ENCODE data around the gene FGA.

DNA sequence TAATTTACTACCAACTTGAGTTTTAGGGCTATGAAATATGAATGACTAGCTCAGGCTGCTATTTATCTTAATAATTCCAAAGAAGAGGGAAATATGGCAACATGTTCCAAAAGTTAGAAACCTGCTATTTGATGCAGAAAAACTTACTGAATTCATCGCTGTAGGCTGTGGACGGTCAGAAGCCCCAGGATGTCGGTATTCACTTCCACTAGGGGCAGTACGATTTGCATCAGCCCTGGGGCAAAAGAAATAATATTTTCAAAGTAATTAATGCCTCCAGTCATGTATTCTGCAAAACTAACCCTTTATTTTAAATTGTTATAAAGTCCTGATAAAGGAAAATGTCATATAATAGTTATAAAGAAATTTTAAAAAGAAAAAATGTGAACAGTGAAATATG lies 44.9 kb downstream of the FGA start:
- TF ChIP-seq ARNTL (CRISPR knock-in tag; IDR thresholded peaks at IDR 0.05; ENCODE audit: borderline replicate concordance, low read depth) (no peak), PPARA (CRISPR knock-in tag; IDR thresholded peaks at IDR 0.05; ENCODE audit: borderline replicate concordance) (no peak), ESRRG (CRISPR knock-in tag; IDR thresholded peaks at IDR 0.05) (no peak), ZC3H10 (CRISPR knock-in tag; IDR thresholded peaks at IDR 0.05) (no peak), CREB5 (CRISPR knock-in tag; IDR thresholded peaks at IDR 0.05; ENCODE audit: low read depth) (no peak), TCF4 (CRISPR knock-in tag; IDR thresholded peaks at IDR 0.05; ENCODE audit: borderline replicate concordance) (no peak), ZNF565 (CRISPR knock-in tag; conservative IDR thresholded peaks at IDR 0.05; ENCODE audit: low read depth) (no peak), SNAI2 (CRISPR knock-in tag; IDR thresholded peaks at IDR 0.05) (no peak), ZFP30 (CRISPR knock-in tag; IDR thresholded peaks at IDR 0.05) (no peak)
- TF ChIP-seq, protein P1, sequence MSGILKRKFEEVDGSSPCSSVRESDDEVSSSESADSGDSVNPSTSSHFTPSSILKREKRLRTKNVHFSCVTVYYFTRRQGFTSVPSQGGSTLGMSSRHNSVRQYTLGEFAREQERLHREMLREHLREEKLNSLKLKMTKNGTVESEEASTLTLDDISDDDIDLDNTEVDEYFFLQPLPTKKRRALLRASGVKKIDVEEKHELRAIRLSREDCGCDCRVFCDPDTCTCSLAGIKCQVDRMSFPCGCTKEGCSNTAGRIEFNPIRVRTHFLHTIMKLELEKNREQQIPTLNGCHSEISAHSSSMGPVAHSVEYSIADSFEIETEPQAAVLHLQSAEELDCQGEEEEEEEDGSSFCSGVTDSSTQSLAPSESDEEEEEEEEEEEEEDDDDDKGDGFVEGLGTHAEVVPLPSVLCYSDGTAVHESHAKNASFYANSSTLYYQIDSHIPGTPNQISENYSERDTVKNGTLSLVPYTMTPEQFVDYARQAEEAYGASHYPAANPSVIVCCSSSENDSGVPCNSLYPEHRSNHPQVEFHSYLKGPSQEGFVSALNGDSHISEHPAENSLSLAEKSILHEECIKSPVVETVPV (CRISPR knock-in tag; IDR thresholded peaks at IDR 0.05) = no peak
- TF ChIP-seq, protein P2, sequence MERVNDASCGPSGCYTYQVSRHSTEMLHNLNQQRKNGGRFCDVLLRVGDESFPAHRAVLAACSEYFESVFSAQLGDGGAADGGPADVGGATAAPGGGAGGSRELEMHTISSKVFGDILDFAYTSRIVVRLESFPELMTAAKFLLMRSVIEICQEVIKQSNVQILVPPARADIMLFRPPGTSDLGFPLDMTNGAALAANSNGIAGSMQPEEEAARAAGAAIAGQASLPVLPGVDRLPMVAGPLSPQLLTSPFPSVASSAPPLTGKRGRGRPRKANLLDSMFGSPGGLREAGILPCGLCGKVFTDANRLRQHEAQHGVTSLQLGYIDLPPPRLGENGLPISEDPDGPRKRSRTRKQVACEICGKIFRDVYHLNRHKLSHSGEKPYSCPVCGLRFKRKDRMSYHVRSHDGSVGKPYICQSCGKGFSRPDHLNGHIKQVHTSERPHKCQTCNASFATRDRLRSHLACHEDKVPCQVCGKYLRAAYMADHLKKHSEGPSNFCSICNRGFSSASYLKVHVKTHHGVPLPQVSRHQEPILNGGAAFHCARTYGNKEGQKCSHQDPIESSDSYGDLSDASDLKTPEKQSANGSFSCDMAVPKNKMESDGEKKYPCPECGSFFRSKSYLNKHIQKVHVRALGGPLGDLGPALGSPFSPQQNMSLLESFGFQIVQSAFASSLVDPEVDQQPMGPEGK (CRISPR knock-in tag; IDR thresholded peaks at IDR 0.05; ENCODE audit: borderline replicate concordance) = no peak

All from SK-N-SH treated with all-trans-retinoic acid at 6 μM for 48 hours (cell line).